Measurements from ENCODE around the gene NEAT1.

NEAT1 gene

DNA sequence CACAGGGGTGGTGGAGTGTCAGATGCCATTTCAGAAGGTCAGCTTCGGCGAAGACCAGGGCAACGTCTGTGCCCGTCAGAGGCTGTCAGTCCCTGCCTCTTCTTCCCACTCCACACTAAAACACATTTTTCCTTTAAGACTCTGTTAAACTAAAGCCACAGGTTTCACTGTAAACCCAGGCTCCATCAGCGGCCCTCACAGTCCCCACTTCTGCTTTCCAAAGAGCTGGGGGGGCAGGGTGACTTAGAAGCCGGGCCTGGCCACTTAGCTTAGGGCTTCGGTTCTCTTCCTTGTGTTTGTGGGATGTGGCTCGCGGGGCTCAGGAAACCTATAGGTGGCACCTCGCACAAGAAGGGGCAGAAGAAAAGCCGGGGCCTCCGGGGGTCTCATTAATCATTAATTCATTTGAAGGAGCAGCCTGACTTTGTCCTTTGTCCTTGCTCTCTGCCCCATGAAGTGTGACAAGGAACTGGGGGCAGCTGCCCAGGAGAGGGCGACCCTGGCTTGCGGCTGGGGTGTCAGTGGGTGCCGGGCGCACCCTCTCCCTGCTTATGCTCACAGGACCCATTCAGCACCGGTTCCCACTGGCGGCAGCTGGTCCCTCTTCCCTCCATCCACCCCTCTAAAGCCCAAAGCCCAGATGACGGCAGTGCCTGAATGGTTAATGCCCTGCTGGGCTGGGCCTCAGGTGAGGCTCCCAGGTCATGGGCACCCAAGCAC is 44.2 kb upstream of the NEAT1 start:
- TF ChIP-seq, protein P1, sequence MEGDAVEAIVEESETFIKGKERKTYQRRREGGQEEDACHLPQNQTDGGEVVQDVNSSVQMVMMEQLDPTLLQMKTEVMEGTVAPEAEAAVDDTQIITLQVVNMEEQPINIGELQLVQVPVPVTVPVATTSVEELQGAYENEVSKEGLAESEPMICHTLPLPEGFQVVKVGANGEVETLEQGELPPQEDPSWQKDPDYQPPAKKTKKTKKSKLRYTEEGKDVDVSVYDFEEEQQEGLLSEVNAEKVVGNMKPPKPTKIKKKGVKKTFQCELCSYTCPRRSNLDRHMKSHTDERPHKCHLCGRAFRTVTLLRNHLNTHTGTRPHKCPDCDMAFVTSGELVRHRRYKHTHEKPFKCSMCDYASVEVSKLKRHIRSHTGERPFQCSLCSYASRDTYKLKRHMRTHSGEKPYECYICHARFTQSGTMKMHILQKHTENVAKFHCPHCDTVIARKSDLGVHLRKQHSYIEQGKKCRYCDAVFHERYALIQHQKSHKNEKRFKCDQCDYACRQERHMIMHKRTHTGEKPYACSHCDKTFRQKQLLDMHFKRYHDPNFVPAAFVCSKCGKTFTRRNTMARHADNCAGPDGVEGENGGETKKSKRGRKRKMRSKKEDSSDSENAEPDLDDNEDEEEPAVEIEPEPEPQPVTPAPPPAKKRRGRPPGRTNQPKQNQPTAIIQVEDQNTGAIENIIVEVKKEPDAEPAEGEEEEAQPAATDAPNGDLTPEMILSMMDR (conservative IDR thresholded peaks at IDR 0.05; ENCODE audit: low read depth, low read length), result no peak
- H3K4me3 ChIP-seq (ENCODE audit: low read depth, low read length), result no peak overlapping the region
- no peak for DNase-seq (ENCODE audit: low read depth)

DNA sequence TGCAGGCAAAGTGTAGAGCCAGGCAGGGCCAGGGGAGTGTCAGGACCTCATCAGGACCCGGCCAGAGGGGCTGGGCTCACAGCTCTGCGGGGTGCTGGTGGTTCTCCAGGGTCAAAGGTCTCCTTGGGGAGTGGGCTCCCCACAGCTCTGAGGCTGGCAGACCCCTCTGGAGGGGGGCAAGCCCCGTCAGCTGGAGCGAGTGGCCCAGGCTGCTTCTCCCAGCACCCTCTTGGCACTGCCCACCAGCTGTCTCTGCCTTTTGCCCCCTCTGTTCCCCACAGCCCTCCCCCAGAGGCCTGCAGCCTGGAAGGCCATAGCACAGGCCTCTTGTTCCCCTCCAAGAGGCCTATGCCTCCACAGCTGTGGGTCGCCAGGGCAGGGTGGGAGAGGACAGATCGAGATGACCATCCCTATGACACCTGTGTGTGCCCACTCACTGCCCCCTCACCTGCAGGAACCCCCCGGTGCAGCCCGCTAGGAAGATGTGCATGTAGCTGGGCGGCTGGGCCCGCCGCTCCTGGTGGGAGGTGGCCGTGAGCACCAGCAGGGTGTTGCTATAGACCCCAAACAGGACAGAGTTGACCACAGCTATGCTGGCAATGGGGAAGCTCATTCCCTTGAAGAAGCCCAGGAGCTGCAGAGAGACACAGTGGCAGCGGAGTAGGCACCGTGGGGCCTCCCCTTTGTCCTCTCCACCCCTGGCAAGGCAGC is 43.5 kb upstream of the NEAT1 start:
- TF ChIP-seq, protein P1 (conservative IDR thresholded peaks at IDR 0.05; ENCODE audit: low read depth, low read length), result no peak
- H3K4me3 ChIP-seq (ENCODE audit: low read depth, low read length), result no peak overlapping the region
- DNase-seq (ENCODE audit: low read depth), result no peak

DNA sequence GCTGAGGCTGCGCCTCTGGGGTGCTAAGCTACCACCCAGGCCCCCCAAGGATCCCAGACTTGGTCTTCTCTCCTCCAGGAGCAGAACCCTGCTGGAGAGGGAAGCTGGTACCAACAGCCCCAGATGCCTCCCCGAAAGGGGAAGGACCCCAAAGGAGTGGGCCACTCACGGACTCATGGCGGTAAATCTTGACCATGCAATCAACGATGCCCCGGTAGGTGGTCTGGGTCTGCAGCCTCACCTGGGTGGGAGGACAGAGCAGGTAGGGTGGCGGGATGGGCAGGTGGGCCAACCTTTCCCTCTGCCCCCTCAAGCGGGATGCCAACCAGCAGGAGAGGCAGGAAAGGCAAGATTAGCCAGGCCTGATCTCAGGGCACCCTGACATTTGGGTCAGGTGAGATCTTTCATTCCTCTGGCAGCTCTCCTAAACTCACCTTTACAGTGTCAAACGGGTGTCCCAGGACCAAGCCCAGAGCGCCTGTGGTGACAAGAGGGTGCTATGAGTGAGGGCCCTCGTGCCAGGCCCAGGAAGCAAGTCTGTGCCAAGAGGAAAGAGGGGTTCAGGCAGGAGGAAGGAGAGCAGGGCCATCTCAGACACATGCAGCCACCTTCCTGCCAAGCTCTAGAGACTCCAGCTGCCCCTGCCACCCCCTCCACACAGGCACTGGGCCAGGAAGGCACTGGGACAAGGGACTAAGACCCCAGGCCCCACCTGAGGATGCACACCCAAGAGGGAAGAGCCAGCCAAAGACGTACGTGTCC is 42.7 kb upstream of the NEAT1 start:
- DNase-seq (ENCODE audit: low read depth), result no peak
- TF ChIP-seq, protein P1 (conservative IDR thresholded peaks at IDR 0.05; ENCODE audit: low read depth, low read length), result no peak
- no peak overlapping the region for H3K4me3 ChIP-seq (ENCODE audit: low read depth, low read length)

DNA sequence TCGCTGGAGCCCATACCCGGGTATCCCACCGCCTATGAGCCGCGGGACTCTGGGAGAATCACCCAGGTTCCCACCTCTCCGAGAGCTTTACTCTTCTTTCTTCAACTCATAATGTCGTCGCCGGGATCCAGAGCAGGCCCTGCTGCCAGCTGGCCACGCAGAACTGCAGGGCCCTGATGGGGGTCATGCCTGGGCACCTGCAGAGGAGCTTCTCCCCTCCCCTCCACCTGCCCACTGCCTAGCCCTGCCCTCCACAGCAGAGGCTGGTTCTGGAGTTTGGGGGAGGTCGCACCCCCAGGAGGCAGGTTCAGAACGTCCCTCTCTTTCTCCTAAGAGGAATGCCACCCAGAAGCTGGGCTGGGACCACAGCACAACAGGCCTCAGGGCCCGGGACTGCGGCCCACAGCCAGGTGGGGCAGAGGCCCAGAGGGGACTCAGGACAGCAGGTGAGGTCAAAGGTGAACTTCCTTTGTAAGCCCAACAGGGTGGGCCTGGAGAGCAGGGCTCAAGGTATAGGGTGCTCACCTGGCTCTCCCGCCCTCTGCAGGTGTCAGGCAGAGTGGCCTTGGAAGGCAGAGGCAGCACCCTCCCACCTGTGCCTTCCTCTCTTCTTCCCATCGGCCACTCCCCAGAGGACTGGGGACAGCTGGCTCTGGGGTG is 42.0 kb upstream of the NEAT1 start:
- TF ChIP-seq, protein P1 (conservative IDR thresholded peaks at IDR 0.05; ENCODE audit: low read depth, low read length), result no peak
- H3K4me3 ChIP-seq (ENCODE audit: low read depth, low read length), result no peak overlapping the region
- DNase-seq (ENCODE audit: low read depth), result no peak

DNA sequence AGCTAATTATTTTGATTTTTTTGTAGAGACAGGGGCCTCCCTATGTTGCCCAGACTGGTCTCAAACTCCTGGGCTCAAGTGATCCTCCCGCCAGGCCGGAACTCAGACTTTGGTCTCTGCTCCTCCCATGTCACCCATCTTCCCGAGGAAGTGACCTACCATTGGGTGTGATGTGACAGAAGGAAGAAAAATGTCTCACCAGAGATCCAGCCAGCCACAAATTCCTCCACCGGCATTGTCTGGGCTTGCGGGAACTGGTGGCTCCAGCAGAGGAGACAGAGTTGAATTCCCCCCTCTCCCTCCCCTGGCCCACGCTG is 40.9 kb upstream of the NEAT1 start:
- peak; percentile 54 for DNase-seq (ENCODE audit: low read depth)
- TF ChIP-seq, protein P1 (conservative IDR thresholded peaks at IDR 0.05; ENCODE audit: low read depth, low read length), result no peak
- peak overlapping the region; percentile 48 for H3K4me3 ChIP-seq (ENCODE audit: low read depth, low read length)

DNA sequence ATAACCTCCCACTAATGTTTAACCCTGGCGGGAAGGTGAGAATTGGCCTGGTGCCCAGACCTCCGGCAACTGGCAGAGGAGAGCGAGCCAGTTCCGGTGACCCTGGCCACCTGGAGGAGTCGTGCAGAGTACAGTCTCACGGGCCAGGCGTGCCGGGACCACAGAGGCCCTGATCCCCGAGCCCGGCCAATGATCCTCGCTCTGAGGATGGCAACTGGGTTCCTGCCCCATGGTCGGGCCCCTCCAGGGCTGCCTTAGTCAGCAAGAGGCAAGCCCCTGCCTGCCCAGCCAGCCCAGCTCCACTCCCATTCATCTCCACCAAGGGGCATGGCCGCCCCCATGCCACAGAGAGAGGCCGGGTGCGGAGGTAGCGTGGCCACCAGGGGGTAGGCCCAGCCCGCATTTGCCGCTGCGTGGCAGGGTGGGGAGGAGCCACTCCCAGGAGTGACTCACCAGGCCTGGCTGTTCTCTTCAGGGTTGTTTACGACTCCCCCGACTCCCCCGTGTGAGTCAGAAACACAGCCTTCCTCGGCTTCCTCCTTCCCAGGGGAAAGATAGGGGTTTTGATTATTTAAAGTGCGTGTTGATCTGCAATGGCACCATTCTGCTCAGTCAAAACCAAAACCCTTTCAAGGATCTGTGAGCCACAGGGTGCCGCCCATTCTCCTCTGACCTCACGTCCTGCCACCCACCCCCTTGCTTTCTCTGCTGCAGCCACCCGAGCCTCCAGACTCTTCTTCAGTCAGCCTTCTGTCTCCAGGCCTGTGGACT is 40.4 kb upstream of the NEAT1 start, which contains the start of gene SLC25A45:
SLC25A45 (minus strand) TSS at position 614 of the 771 bp plus-strand sequence. CDS start 695 bp downstream, outside the sequence.
- TF ChIP-seq, protein P1 (conservative IDR thresholded peaks at IDR 0.05; ENCODE audit: low read depth, low read length), result peak; percentile 74
- peak within 1 kb of the TSS; percentile 48 for H3K4me3 ChIP-seq (ENCODE audit: low read depth, low read length)
- DNase-seq (ENCODE audit: low read depth), result peak; percentile 98
